ENCODE results near the gene USH1G. TPM values are rescaled to one million over a fixed set of nuclear protein-coding genes. Genes with fewer than 3 reads are reported as not detected.
"Not testable (repeated sequence)": the region's sequence is repeated elsewhere in the genome, so short reads cannot be mapped to it uniquely, and the experiment has no call there.

USH1G gene
- total RNA-seq, 1 donor from 2014 or later: not detected

DNA sequence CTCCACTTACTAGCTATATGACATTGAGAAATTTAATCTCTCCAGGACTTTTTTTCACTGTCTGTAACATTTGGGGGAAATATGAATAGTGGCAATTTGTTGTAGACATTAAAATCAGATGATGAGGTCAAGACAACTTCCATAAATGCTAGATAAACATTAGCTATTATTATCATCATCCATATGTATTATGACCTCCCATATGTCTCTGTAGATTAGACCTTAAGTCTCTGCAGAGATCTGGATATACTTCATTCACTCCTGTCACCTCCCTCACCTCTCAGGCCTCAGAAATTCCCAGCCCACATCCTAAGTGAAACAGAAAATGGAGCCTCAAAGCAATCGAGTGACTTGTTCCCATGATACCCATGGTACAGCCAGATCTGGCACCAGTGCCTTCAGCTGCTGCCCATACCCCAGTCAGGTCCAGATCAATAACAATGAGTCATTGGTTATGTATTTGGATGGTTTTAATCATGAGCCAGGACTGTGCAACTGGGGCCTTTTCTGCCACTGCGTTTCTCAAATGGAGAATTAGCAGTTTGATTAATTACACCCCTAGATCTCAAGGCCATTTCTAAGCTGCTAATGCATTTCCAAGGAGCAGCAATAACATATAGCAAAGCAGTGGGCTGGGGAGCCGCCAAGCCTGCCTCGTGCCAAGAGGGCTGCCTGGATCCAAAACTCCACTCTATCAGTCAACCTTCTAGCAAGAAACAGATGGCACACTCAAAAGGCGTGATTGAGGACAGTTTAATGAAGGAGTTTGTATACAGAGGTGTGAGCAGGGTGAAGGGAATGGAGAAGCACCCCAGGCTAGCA lies 47.7 kb downstream of the USH1G start:
- DNase-seq (ENCODE audit: low read depth, low spot score): no peak

DNA sequence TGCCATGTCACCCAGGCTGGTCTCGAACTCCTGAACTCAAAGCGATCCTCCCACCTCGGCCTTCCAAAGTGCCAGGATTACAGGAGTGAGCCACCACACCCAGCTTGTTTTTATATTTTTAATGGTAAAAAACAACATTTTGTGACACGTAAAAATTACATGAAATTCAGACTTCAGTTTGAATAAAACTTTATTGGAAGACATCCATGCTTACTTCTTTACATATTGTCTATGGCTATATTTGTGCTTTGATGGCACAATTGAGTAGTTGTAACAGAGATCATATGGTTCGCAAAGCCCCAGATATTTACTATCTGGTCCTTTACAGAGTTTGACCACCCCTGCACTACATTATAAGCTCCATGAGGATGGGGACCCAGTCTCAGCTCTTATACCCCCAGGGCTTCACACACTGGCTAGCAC lies 48.4 kb downstream of the USH1G start:
- no peak for DNase-seq (ENCODE audit: low read depth, low spot score)

- no peak for DNase-seq (ENCODE audit: low read depth, low spot score)
Observed at GRCh38 chr17:74873874-74874614, 49.0 kb downstream of the USH1G start.

- DNase-seq (ENCODE audit: low read depth, low spot score): peak; percentile 100
Observed at GRCh38 chr17:74873037-74873873, 49.8 kb downstream of the USH1G start.

DNA sequence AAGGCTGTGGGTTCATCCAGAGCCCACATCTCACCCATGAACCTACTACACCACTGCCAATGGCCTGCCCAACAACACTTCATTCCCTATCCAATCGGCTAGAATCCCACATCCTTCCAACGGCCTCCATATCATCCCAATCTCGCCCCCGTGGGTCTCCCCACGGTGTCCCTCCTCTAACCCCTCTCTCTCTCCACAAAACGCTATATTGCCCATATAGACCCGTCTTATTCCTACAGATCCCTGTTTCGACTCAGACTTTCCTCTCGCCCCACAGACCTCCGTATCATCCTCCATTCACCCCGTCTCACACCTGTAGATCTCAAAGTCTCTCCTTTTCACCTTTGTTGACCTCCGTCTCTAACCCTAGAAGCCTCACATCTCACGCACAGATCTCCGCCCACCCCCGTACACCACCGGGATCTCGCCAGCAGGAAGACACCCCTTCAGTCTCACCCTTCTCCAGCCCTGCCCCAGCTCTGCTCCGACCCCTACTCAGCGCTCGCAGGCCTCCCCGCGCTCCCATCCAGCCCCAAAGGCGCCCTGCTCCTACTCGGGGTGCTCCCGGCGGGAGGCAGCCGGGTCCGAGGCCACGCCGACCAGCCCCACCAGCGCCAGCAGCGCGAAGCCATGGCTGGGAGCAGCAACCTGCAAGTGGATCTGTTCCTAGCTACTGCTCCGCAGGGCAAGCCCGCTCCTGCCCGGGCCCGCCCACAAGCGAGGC lies 50.6 kb downstream of the USH1G start, which contains the start of gene FDXR:
FDXR (minus strand) TSS at position 682 of the 724 bp plus-strand sequence; CDS start at position 632, 50 bp downstream.
- no peak for DNase-seq (ENCODE audit: low read depth, low spot score)

- DNase-seq (ENCODE audit: low read depth, low spot score): no peak
Observed at GRCh38 chr17:74871356-74872076, 51.5 kb downstream of the USH1G start.

DNA sequence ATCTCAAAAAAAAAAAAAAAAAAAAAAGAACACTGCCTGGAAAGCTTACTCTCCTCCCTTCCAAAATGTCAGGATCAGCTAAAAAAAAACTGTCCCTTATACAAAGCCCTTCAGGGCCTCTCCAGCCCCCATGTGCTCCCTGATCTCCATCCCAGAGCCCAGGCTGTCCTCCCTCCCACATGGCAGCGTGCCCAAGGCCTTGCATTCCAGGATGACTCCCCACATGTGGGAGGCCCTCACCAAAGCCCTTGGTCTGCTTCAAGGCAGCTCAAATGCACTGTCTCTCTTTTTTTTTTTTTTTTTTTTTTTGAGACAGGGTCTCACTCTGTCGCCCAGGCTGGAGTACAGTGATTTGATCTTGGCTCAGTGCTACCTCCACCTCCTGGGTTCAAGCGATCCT lies 52.5 kb downstream of the USH1G start:
- DNase-seq (ENCODE audit: low read depth, low spot score): no peak

GRCh38 chr17:74870028-74870427 lies 53.0 kb downstream of the USH1G start:
- DNase-seq (ENCODE audit: low read depth, low spot score): not testable (repeated sequence)

DNA sequence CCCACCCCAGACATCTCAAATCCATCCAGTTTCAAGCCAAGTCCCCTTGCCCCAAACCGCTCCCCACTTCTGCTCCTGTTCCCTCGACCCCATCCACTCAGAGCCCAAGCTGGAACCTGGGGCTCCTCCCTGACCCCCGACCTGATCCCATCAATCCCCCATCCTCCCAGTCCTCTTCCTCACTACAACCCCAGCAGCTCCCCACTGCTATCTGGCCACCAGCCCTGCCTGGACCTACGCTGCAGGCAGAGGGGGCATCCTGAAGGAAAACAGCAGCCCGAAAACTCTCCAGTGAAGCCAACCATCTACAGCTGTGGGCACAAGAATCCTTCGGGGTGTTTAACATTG lies 54.2 kb downstream of the USH1G start:
- no peak for DNase-seq (ENCODE audit: low read depth, low spot score)

DNA sequence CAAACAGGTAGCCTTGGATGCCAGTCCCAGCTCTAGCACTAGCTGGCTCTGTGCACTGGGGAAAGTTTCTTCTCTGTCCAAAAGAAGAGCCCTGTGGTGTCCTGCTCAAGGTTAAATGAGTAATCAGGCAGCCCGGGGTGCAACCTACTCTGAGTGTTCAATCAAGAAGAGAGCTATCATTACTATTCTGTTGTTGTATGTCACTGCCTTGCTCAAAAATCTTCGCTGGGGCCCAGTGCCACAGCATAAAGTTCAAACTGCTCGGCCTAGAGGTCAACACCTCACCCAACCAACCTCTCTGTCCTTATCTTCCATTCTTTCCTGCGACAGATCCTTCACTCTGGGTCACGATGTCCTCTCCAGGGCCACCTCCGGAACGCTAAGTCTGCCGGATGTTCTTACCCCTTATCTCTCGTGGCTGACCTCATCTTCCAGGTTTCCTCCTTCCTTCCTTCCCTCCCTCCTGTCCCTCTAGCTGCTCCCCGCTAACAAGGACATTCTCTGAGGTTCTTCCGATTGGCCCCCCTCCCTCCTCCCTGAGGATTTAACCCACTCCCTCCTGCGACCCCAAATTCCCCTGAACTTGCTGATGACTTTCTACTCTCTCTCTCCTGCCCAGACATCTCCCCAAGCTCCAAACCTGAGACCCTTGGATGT lies 54.7 kb downstream of the USH1G start:
- no peak for DNase-seq (ENCODE audit: low read depth, low spot score)

DNA sequence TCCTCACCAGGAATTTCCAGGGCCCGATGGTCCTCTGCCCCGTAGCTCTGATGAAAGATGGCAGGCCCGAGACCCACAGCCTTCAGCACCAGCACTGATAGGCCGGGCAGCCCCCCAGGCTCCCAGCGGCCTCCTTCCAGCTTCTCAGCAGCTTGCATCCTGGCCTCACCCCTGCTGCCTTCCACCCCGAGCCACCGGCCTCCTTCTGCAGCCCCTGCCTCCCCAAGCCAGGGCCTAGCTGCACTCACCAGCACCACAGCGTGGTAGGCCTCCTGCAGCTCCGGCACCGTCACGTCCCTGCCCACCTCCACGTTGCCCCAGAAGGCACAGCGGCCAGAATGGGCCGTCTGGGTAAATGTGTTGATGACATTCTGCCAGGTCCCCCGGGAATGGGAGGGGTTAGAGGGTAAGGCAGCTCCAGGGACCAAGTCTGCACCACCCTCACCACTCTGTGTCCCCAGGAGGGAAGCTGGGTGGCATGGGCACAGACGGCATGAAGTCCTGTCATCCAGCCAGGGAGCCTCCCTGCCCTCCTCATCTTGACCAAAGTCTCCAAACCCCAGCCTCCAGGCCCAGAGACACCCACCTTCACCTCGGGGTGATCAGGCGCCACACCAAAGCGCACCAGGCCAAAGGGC lies 56.7 kb downstream of the USH1G start:
- no peak for DNase-seq (ENCODE audit: low read depth, low spot score)

Other genes with a start within 250 kb of the USH1G start
- not detected in 2 replicates for gene CD300LF, start 210.3 kb downstream of the USH1G start, total RNA-seq
- 0.32 and 0.53 TPM in 2 replicates for gene RAB37, start 186.0 kb downstream of the USH1G start, total RNA-seq
- gene NHERF1, start 174.6 kb downstream of the USH1G start, total RNA-seq: 10.0 and 12.0 TPM in 2 replicates
- 27.0 and 31.3 TPM in 2 replicates for gene NAT9, start 146.9 kb downstream of the USH1G start, total RNA-seq
- 0.07 and 0.21 TPM in 2 replicates for gene GRIN2C, start 63.4 kb downstream of the USH1G start, total RNA-seq
- 50.8 and 64.9 TPM in 2 replicates for gene FDXR, start 50.3 kb downstream of the USH1G start, total RNA-seq
- not detected in 2 replicates for gene FADS6, start 29.6 kb downstream of the USH1G start, total RNA-seq
- gene OTOP2, start 1.0 kb upstream of the USH1G start, total RNA-seq: not detected in 2 replicates
- not detected in 2 replicates for gene OTOP3, start 12.6 kb upstream of the USH1G start, total RNA-seq
- 8.7 and 12.2 TPM in 2 replicates for gene HID1, start 49.5 kb upstream of the USH1G start, total RNA-seq
- gene CDR2L, start 64.4 kb upstream of the USH1G start, total RNA-seq: 13.4 and 15.7 TPM in 2 replicates
- gene MRPL58, start 89.4 kb upstream of the USH1G start, total RNA-seq: 32.8 and 43.4 TPM in 2 replicates
- gene ATP5PD, start 123.7 kb upstream of the USH1G start, total RNA-seq: 173 and 218 TPM in 2 replicates
- gene KCTD2, start 124.0 kb upstream of the USH1G start, total RNA-seq: 14.4 and 17.5 TPM in 2 replicates
- gene SLC16A5, start 164.7 kb upstream of the USH1G start, total RNA-seq: 5.0 and 7.1 TPM in 2 replicates
- 2.4 and 4.1 TPM in 2 replicates for gene ARMC7, start 186.7 kb upstream of the USH1G start, total RNA-seq
- gene NT5C, start 208.5 kb upstream of the USH1G start, total RNA-seq: 9.5 TPM in 2 replicates
- gene JPT1, start 231.3 kb upstream of the USH1G start, total RNA-seq: 207 and 256 TPM in 2 replicates